ENCODE results near the gene SPEM3. TPM values are rescaled to one million over a fixed set of nuclear protein-coding genes. Genes with fewer than 3 reads are reported as not detected.

Gene SPEM3
- polyA plus RNA-seq, 2 of the 4 experiments (the other 2 are of a cell fraction): not detected

GRCh38 chr17:7444682-7445618 is 16.3 kb downstream of the SPEM3 start, which contains the start of gene CHRNB1:
CHRNB1 (plus strand) TSS chr17:7445061; CDS start chr17:7445128, 67 bp downstream.
- FAIRE-seq: no peak
- POLR2A ChIA-PET: interaction anchor here (0.6 to 2.7 kb wide), 5 partner anchors 17 to 51 kb away, joined by 3 to 8 read pairs (median 4); partner anchors contain the start of genes PLSCR3, POLR2A, TMEM256 and ZBTB4
- peak within 1 kb of the TSS; percentile 83 for H3K4me2 ChIP-seq

DNA sequence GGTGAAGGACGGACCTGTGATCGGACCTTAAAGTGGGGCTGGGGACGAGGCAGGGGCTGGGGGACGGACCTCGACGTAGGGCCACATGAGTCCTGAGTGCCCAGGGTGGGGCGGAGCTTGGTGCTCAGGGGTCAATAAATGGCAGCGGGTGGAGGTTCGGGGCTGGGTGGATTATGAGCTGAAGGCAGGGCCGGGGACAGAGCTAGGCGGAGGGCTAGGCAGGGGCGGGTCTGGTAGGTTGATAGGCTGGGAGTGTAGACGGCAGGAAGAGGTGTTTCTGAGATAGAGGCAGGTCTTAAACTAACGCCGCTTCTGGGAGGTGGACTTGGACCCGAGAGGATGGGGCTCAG is 16.9 kb downstream of the SPEM3 start:
- no peak for FAIRE-seq

More at GRCh38 chr17:7444682-7445618, 16.3 kb downstream of the SPEM3 start, which contains the start of gene CHRNB1:
- TF ChIP-seq REST (IDR thresholded peaks at IDR 0.05): no peak
- TF ChIP-seq, protein P1, sequence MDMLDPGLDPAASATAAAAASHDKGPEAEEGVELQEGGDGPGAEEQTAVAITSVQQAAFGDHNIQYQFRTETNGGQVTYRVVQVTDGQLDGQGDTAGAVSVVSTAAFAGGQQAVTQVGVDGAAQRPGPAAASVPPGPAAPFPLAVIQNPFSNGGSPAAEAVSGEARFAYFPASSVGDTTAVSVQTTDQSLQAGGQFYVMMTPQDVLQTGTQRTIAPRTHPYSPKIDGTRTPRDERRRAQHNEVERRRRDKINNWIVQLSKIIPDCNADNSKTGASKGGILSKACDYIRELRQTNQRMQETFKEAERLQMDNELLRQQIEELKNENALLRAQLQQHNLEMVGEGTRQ (IDR thresholded peaks at IDR 0.05): no peak
- TF ChIP-seq ZNF302 (CRISPR knock-in tag; IDR thresholded peaks at IDR 0.05): no peak
- TF ChIP-seq, protein P2, sequence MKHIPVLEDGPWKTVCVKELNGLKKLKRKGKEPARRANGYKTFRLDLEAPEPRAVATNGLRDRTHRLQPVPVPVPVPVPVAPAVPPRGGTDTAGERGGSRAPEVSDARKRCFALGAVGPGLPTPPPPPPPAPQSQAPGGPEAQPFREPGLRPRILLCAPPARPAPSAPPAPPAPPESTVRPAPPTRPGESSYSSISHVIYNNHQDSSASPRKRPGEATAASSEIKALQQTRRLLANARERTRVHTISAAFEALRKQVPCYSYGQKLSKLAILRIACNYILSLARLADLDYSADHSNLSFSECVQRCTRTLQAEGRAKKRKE (CRISPR knock-in tag; IDR thresholded peaks at IDR 0.05; ENCODE audit: low read depth): no peak
- TF ChIP-seq BCL3 (IDR thresholded peaks at IDR 0.05): no peak
- no peak for TF ChIP-seq RARB (CRISPR knock-in tag; IDR thresholded peaks at IDR 0.05)
- TF ChIP-seq HOXA7 (CRISPR knock-in tag; IDR thresholded peaks at IDR 0.05): no peak
- no peak for TF ChIP-seq NR3C1 (IDR thresholded peaks at IDR 0.05)
- Histone ChIP-seq H3K9me3 (no peaks in the 10 kb centered on the region), H3K4me3 (peak within 1 kb of the TSS; percentile 37), H3K27ac (peak within 1 kb of the TSS; percentile 63 to 74), H3K4me1 (peaks cover 23% of the 10 kb centered on the region)
- ATAC-seq: peak; percentile 62 to 82
- peak; percentile 68 to 71 for DNase-seq (ENCODE audit: low read depth in 1 of 2, low spot score in 1 of 2)
- 70% methylated on average over 37 of the region's 51 CpGs for WGBS (ENCODE audit: missing lambda C conversion rate)
- CTCF ChIA-PET: interaction anchor here (0.9 to 30.1 kb wide), 10 partner anchors 4 to 115 kb away, joined by 3 to 342 read pairs (median 6); partner anchors contain the start of genes CHRNB1, FGF11, KCTD11 and SENP3

More for the DNA sequence above, 16.9 kb downstream of the SPEM3 start:
- POLR2A ChIA-PET: interaction anchor here (1.2 to 2.7 kb wide), 2 partner anchors 34 to 42 kb away, joined by 4 to 8 read pairs; partner anchors contain the start of genes TMEM256 and ZBTB4
- ATAC-seq (peak; percentile 40 to 79), DNase-seq (ENCODE audit: low read depth in 1 of 2, low spot score in 1 of 2) (peak; percentile 46 to 61)
- WGBS (ENCODE audit: missing lambda C conversion rate): 40% methylated on average over 13 of the region's 16 CpGs
- no peaks in the 10 kb centered on the region for H3K9me3 ChIP-seq
- TF ChIP-seq KDM1A (IDR thresholded peaks at IDR 0.05; ENCODE audit: low read depth) (no peak), MAX (IDR thresholded peaks at IDR 0.05) (no peak), RFX5 (IDR thresholded peaks at IDR 0.05) (no peak), CBX2 (IDR thresholded peaks at IDR 0.05; ENCODE audit: borderline replicate concordance, low read depth) (no peak), FOXS1 (CRISPR knock-in tag; IDR thresholded peaks at IDR 0.05) (no peak), TFCP2L1 (CRISPR knock-in tag; IDR thresholded peaks at IDR 0.05) (no peak), RNF2 (IDR thresholded peaks at IDR 0.05; ENCODE audit: borderline replicate concordance, low read depth) (no peak), EP300 (IDR thresholded peaks at IDR 0.05) (no peak), HOXB13 (CRISPR knock-in tag; IDR thresholded peaks at IDR 0.05; ENCODE audit: low read depth) (no peak), TP53 (CRISPR knock-in tag; IDR thresholded peaks at IDR 0.05) (no peak)
- H3K27ac ChIP-seq: peak overlapping the region; percentile 63 to 74
- H3K4me1 ChIP-seq: peaks cover 18% of the 10 kb centered on the region
- H3K4me2 ChIP-seq: peak overlapping the region; percentile 83
- CTCF ChIA-PET: interaction anchor here (0.9 to 30.1 kb wide), 7 partner anchors 4 to 115 kb away, joined by 3 to 342 read pairs (median 7); partner anchors contain the start of genes CHRNB1, FGF11, SENP3 and TMEM102
- peak overlapping the region; percentile 37 for H3K4me3 ChIP-seq

All from A549 (cell line).